ENCODE data around the gene IFI35.
"Not testable (repeated sequence)": the region's sequence is repeated elsewhere in the genome, so short reads cannot be mapped to it uniquely, and the experiment has no call there.

IFI35 gene

DNA sequence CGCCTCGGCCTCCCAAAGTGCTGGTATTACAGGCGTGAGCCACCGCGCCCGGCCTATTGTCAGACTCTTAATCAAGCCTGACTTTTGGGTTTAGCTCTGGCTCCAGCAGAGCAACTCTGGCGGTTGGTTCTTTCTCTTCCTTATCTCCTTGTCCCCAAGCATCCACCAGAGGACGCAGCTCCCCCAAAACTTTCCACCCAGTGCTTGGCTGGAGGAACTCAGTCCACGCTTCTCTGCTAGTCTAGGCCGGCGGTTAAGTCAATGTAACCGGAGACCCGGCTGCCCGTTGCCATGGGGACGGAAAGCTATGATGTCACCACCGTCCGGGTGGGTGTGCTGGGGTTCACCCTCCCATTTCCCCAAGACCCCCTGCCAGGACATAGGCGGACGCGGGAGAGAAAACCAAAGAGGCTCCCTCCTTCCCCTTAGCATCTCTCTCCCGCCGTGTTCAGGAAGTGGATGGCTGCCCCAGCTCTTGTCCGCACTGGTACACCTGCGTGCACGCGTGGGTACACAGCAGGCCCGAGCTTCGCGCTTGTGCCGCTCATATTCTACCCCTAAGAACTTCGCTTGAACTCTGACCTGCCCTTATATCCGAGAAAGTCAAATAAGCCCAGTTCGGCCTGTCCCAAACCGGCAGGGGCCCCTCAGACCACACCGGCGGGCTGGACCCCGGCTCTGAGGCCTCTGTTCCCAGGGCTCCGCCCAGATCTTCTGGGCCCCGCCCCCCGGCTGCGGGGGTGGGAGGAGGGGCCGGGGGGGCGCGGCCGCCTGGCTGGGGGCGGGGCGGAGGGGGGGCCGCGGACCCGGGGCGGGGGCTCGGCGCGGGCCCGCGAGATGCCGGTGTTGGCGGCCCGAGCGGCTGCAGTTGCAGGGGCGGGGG lies 18.1 kb downstream of the IFI35 start, which contains the start of gene RND2:
RND2 (plus strand) TSS at position 825 of the 883 bp plus-strand sequence. CDS start 117 bp downstream, outside the sequence.
- peak; percentile 61 to 68 (median 65) for DNase-seq (ENCODE audit: low read depth in 3 of 3)

DNA sequence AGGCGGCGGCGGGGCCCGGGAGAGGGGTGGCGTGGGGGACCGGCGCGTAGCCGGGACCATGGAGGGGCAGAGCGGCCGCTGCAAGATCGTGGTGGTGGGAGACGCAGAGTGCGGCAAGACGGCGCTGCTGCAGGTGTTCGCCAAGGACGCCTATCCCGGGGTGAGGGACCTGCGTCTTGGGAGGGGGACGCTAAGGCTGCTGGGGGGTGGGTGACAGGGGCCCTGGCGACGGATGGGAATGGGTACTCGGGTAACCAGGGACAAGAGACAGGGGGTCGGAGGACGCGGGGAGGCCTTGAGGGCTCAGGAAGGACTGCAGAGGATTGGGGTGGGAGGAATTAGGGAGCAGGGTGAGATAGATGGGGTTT lies 18.7 kb downstream of the IFI35 start:
- no peak for DNase-seq (ENCODE audit: low read depth in 3 of 3)

DNA sequence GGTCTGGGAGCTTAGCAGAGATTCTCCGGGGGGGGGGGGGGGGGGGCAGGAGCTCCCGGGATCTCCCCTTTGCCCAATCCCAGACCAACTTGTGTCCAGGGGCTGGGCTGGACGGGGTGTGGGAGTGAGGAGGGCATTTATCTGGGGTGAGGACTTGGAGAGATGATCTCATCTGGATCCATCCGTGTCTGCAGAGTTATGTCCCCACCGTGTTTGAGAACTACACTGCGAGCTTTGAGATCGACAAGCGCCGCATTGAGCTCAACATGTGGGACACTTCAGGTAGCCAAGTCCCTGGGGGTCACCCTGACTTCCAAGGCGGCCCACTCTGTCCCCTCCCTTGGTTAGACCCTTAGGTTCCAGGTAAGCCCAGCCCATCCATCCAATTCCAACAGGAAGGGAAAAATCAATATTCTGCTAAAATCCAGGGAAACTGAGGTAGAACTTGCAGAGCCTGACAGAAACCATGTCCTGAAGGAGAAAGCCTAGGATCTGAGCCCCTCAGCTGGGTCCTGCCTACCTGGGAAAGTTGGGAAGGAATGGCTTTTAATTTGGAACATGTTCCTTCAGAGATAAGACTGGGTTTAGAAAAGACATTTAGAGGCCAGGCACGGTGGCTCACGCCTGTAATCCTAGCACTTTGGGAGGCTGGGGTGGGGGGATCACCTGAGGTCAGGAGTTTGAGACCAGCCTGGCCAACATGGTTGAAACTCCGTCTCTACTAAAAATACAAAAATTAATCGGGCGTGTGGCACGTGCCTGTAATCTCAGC lies 19.4 kb downstream of the IFI35 start:
- no peak for DNase-seq (ENCODE audit: low read depth in 3 of 3)

DNA sequence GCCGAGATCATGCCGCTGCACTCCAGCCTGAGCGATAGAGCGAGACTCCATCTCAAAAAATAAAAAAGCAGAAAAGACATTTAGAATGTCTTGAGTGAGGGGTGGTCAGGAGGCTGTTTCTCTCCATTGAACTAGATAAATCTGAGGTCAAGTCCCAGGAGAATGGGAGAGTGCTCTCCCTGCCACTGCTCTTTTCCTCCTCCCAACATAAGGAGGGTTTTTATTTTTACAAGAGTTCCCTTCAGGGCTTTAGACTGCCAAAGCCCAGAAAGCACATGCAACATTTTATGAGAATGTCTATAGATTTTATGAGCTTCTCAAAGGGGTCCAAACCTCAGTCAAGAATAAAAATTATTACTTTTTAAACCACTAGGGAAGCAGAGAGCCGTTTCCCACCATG lies 20.0 kb downstream of the IFI35 start:
- no peak for DNase-seq (ENCODE audit: low read depth in 3 of 3)

DNA sequence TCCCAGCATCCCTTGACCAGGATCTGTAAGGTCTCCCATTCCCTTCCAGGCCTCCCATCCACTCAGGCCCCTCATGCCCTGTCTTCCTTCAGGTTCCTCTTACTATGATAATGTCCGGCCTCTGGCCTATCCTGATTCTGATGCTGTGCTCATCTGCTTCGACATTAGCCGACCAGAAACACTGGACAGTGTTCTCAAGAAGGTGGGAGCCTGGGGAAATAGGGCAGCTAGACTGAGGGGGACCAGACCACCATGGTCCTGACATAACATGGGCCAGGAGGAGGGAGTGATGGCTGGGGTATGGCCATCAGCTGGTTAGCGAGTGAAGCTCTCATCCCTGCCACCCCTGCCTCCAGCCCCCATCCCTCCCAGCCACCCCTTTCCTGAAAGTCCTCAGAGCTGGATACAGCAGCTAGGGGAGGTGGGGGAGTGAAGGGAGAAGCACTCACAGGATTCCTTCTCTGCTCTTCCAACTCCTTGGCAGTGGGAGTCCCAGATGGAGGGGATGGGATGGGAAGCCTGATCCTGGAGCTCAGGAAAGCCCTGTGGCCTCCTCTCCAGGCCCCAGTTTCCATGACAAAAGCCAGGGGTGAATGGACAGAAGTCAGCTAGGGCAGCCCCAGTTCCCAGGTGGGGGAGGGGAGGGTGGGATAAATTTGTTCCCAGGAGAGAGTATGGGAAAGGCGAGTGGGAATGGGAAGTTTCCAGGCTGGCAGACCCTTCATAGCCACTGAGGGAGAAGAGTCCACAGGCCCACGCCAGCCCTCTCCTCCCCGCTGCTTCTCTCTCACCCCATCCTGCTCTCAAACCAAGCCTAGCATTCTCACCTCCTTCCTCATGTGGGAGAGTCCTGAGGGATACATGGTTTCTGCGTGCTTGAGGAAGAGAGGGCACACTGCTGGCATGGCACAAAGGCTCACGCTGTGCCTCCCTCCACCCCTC lies 20.8 kb downstream of the IFI35 start:
- DNase-seq (ENCODE audit: low read depth in 3 of 3) = no peak

DNA sequence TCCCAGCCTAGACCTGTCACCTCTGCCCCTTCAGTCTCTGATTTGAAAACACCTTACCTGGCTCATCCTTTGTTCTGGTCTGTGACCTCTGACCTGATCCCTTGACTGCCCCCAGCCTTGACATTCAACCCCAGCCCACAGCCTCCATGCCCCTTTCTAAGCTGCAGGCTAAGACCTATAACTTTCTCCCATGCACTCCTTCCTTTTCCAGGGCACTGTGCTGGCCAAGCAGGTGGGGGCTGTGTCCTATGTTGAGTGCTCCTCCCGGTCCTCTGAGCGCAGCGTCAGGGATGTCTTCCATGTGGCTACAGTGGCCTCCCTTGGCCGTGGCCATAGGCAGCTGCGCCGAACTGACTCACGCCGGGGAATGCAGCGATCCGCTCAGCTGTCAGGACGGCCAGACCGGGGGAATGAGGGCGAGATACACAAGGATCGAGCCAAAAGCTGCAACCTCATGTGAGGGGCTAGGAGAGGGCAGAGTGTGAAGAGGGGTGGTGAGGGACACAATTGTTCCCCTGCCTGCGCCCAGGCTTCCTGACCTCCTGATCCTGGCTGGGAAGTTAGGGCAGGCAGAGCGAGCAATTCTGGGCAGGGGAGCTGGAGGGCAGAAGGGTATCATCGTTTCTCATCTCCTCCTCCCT lies 21.8 kb downstream of the IFI35 start:
- DNase-seq (ENCODE audit: low read depth in 3 of 3) = no peak

DNA sequence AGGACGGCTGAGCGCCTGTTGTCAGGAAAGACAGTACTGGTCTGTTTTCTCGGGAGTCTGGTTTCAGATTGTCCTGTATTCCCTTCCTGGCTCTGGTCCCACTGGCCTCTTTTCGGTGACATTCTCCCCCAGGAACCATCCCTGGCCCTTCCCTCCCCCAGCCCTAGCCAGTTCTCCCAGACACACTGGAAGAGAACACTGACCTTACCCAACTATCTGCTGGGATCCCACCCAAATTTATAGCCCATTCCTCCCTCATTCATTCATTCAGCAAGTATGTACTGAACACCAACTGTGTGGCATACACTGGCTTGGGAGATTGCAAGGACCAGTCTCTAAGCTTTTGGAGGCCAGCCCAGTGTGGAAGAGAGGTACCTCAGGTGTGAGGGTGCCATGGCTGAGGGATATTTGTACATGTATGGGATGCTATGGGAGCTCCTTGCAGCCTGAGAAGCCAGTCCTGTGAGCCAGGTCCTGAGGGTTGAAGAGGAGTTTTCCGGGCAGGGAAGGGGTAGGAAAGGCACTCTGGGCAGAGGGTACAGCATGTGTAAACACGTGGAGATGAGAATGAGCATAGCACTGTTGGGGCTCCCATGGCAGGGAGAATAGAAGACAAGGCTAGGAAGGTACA lies 23.7 kb downstream of the IFI35 start:
- no peak for DNase-seq (ENCODE audit: low read depth in 3 of 3)

DNA sequence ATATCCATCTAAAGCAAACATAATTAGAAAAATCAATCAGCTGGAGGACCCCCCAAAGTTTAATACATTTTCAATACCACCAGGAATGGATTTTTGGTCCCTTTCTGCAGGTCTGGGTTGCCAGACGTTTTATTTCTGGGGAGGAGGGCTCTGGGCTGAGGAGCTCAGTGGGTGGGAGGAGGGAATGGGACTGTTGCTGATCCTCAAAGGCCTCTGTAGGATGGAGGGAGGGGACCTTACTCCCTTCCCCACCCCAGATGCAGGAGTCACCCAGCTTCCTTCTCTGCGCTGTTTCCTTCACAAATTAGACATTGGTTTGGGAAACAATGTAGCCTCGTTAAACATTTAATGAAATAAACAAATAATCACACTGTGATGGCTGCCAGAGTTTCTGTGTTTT lies 25.1 kb downstream of the IFI35 start:
- DNase-seq (ENCODE audit: low read depth in 3 of 3) = no peak

DNA sequence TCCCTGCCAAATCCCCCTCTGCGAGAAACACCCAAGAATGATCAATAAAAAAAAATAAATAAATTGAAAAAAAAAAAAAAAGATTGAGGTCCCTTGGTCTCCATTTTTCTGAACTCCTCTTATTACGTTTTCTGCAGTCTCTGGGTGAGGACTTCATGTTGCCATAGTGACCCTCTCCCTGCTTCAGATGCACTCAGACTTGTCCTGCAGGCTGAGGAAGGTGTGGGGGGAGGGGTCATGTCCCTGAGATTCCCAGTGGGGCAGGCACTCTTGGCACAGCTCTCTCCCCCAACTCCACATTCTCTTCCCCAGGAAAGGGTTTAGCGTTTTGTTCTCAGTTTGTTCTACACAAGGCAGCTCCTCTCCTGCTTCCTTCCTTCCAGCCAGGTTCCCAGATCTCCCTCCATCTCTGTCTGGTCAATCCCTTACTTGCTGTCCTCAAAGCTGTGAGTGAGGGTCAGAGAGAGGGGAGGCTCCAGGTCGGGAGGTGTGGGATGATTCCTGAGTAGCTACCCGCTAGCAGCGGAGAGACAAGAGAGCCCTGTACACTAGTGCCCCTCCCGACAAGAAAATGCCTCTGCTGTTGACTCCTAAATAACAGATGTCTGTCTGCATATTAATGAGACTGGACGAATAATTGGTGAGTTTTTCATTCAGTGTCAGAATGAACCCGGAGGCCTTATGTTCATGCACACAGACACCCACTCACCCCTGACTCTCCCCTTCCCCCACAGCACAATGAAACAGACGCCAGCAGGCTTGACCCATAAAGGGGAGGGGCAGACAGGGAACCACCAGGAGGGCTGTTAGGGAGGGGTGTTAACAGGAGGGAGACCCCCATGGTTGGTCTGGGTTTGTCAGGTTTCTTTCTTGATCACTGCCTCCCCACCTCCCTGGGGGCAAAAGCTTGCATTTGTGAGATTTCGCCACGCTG lies 27.6 kb downstream of the IFI35 start:
- no peak for DNase-seq (ENCODE audit: low read depth in 3 of 3)

DNA sequence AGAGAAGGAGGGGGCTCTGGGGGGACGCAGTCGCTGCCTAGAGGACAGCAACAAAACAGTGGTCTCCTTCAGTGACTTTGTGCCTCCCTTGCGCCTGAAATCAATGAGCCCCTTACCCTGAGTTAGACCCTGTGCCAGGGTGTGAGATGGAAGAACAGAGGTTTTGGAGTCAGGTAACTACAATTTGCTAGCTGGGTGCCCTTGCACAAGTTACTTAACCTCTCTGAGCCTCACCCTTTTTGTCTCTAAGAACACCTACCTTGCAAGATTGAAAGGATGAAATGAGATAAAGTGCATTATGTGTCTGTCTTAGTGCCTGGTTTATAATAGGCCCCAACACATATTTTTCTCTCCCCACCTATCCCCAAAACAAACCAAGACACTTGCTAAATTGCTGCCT lies 28.3 kb downstream of the IFI35 start:
- no peak for DNase-seq (ENCODE audit: low read depth in 3 of 3)

DNA sequence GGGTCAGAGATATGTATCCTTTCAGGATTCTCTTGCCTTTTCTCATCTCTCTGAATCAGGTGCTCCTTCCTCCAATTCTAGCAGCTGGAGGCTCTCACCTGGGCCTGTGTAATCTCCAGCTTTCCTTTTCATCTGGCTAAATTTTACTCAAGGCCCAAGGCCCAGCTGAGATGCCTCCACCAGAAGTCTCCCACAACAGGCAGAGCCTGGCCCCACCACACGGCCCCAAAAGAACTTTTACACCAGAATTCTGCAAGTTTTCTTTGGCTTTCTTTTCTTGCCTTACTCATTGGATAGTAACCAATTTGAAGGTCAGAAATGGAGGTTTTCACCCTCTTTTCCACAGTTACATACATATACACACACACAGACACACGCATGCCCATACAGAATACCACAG lies 33.1 kb downstream of the IFI35 start:
- no peak for DNase-seq (ENCODE audit: low read depth in 3 of 3)

DNA sequence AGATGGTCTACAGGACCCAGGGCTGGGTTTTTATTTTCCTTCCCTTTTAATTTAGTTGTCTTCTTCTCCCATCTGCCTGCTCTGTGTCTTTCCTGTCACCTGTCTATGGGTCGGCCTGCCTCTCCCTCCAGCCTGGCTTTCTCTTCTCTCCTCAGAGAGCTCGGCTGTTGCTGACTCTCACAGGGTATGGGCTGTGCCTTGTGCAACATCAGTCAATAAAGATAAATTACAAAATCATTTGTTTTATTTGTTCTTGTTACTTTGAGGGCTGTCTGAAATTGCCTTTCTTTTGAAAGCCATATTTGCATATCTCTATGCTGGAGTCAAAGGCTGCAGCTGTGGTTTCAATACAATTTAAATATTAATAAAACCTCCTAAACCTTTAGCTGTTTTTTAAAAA lies 34.1 kb downstream of the IFI35 start:
- no peak for DNase-seq (ENCODE audit: low read depth in 3 of 3)

DNA sequence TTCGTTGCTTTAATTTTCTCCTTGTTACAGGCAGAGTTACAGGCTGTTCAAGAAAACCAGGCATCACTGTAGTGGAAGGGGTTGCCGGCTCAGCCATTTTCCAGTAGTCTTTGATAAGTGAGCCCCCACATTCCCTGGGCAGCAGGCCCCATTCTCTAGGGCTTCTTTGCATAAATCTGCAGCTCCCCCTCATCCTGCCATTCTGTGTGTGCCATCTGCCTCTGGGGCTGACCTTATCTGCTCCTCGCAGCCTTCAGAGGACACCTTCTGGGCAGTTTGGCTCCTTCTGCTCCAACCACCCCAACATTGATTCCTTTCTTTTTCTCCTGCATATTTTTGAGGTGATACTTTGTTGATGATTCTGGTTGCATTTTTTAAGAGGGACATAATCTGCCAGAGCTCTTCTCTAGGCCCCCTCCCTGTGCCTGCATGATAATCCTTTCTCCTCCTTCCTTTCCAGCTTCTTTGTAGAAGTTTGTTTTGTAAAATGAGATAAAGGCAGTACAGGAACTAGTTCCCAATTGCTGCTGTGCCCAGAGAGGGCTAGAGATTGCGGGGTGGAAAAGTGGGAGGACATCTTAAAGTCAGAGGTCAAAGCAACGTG lies 35.5 kb downstream of the IFI35 start:
- DNase-seq (ENCODE audit: low read depth in 3 of 3) = no peak

DNA sequence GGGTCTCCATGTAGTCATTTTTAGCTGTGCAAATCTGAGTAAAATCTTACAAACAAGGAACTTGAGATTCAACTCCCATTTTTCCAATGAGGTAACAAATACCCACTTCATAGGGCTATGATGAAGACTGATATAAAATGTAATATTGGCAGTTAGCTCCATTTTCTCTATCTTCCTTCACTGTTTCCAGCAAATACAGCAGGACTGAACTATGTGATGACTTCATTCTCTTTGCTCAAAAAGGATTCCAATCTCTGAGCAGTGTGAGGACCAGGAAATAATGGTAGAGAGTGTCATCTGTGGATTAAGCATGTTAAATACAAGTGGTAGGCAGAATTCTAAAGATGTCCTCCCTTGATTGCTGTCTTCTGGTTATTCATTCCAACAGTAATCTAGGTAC lies 36.7 kb downstream of the IFI35 start:
- DNase-seq (ENCODE audit: low read depth in 3 of 3) = no peak

DNA sequence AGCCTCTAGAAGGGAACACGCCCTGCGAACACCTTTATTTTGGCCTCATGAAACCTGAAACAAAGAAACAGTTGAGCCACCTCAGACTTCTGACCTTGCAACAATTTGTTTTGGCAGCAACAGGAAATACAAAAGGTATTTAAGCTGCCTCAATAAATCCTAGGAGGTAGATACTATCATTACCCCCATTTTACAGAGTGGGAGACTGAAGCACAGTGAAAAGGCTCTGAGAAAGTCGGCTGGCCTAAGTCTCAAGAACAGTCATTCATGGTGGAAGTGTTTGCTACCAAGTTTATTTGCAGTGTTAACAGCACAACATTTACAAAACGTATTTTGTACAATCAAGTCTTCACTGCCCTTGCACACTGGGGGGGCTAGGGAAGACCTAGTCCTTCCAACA lies 37.4 kb downstream of the IFI35 start:
- DNase-seq (ENCODE audit: low read depth in 3 of 3) = no peak

DNA sequence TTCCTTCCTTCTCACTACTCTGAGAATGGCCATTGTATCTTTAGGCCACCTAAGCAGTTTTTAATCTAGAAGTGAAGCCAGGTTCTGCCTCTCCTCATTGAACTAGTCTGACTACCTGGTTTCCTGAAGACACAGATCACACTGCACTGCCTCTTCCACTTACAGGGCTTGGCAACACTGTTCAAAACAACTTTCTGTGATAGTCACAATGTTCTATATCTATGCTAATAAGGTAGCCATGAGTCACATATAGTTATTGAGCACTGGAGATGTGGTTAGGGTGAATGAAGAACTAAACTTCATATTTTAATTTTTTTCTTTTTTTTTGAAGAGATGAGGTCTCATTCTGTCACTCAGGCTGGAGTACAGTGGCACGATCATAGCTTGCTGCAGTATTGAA lies 45.4 kb downstream of the IFI35 start:
- DNase-seq (ENCODE audit: low read depth in 3 of 3) = no peak

DNA sequence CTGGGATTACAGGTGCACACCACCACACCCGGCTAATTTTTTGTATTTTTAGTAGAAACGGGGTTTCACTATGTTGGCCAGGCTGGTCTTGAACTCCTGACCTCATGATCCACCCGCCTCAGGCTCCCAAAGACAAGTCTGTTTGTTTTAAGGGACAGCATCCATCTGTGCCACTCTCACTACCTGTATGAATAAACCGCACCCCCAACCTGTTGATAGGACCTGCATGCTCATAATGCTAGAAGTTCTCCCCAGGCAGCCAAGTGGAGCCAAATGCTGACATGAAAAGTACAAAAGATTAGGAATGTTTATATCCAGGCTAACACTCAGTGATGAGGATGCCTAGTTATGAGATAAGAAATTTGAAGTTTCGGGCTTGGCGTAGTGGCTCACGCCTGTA lies 46.4 kb downstream of the IFI35 start:
- DNase-seq (ENCODE audit: low read depth in 3 of 3) = not testable (repeated sequence)

DNA sequence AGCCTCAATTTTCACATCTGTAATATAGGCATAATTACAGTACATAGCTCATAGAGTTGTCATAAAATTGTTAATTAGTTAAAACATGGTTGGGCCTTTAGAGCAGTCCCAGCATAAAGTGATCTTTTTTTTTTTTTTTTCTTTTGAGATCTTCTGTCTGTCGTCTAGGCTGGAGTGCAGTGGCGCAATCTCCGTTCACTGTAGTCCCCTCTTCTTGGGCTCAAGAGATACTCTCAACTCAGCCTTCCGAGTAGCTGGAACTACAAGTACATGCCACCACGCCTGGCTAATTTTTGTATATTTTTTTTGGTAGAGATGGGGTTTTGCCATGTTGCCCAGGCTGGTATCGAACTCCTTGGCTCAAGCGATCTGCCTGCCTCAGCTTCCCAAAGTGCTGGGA lies 49.5 kb downstream of the IFI35 start:
- DNase-seq (ENCODE audit: low read depth in 3 of 3) = no peak

DNA sequence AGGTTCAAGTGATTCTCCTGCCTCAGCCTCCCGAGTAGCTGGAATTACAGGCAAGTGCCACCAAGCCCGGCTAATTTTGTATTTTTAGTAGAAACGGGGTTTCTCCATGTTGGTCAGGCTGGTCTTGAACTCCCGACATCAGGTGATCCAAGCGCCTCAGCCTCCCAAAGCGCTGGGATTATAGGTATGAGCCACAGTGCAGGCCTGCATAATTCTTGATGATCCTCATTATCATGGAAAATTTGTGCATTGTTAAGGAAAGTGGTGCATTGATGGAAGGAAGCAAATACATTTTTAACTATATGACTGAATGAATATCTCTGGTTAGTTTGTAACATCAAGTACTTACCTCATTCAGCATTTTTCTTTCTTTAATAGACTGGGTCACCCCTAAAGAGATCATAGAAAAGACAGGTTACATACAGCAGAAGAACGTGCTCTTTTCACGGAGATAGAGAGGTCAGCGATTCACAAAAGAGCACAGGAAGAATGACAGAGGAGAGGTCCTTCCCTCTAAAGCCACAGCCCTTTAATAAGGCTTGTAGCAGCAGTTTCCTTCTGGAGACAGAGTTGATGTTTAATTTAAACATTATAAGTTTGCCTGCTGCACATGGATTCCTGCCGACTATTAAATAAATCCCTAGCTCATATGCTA lies 56.5 kb downstream of the IFI35 start:
- no peak for DNase-seq (ENCODE audit: low read depth in 3 of 3)

Measured in stimulated activated CD4-positive, alpha-beta T cell treated with anti-CD3 and anti-CD28 coated beads, TNF-alpha, amount 100 ng/mL, for 4 hours (primary cell).